ENCODE results near the gene TRIM66. TPM values are rescaled to one million over a fixed set of nuclear protein-coding genes. Genes with fewer than 3 reads are reported as not detected.

TRIM66 gene
- total RNA-seq, 1 donor from 2014 or later: 7.3 TPM

DNA sequence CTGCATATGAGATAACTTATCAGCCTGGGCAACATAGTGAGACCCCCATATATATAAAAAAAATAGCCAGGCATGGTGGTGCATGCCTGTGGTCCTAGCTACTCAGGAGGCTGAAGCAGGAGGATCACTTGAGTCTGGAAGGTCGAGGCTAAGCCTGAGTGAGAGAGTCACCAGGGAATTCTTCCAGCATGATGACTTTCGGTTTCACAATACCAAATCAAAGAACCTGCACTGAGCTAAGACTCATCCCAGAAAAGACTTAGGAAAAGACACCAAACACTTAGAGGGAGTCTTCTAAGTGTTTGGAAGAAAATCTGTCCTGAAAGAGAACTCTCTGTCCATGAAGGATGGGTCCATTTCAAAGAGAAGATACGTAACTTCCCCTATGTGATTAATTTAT, 101.2 kb downstream of the TRIM66 start:
- H3K9ac ChIP-seq (ENCODE audit: low read length): no peak overlapping the region
- no peak overlapping the region for H2AFZ ChIP-seq (ENCODE audit: low read depth, low read length)
- TF ChIP-seq EZH2 (IDR thresholded peaks at IDR 0.05; ENCODE audit: insufficient read depth, low read length): no peak
- no peak for TF ChIP-seq CTCF (IDR thresholded peaks at IDR 0.05; ENCODE audit: insufficient read depth, low read depth, low read length)
- H3K4me1 Mint-ChIP-seq (ENCODE audit: low read depth, unreplicated experiment): peaks cover 10% of the 10 kb centered on the region
- no peak overlapping the region for H3K27ac Mint-ChIP-seq (ENCODE audit: unreplicated experiment)
- H3K4me1 ChIP-seq (ENCODE audit: insufficient read depth, low read length): peaks cover 6% of the 10 kb centered on the region
- H3K4me2 ChIP-seq (ENCODE audit: low read length): no peak overlapping the region
- H3K4me3 ChIP-seq (ENCODE audit: insufficient read depth, low read depth, low read length): no peak overlapping the region
- H3K9me3 Mint-ChIP-seq (ENCODE audit: unreplicated experiment): no peaks in the 10 kb centered on the region
- no peaks in the 10 kb centered on the region for H3K27me3 ChIP-seq (ENCODE audit: insufficient read depth, low read length)
- no peaks in the 10 kb centered on the region for H4K20me1 ChIP-seq (ENCODE audit: insufficient read depth, low read length)
- H3K27me3 Mint-ChIP-seq (ENCODE audit: low read depth, unreplicated experiment): no peaks in the 10 kb centered on the region
- H3K9me3 ChIP-seq (ENCODE audit: insufficient read depth, low read depth, low read length): no peaks in the 10 kb centered on the region
- H3K36me3 ChIP-seq (ENCODE audit: insufficient read depth, low read length): no peaks in the 10 kb centered on the region
- H3K79me2 ChIP-seq (ENCODE audit: insufficient read depth, low read length): no peaks in the 10 kb centered on the region
- peaks cover 2% of the 10 kb centered on the region for H3K36me3 Mint-ChIP-seq (ENCODE audit: low read depth, unreplicated experiment)
- H3K27ac ChIP-seq (ENCODE audit: low read depth, low read length): no peak overlapping the region
- FAIRE-seq (no peak), DNase-seq (ENCODE audit: low read depth) (no peak)
- no peak overlapping the region for H3K4me3 Mint-ChIP-seq (ENCODE audit: unreplicated experiment)

GRCh38 chr11:8577791-8578581, 104.5 kb downstream of the TRIM66 start:
- H3K27me3 ChIP-seq (ENCODE audit: insufficient read depth, low read length): no peaks in the 10 kb centered on the region
- no peak for TF ChIP-seq EZH2 (IDR thresholded peaks at IDR 0.05; ENCODE audit: insufficient read depth, low read length)
- TF ChIP-seq CTCF (IDR thresholded peaks at IDR 0.05; ENCODE audit: insufficient read depth, low read depth, low read length): no peak
- Mint-ChIP-seq H3K4me1 (ENCODE audit: low read depth, unreplicated experiment) (no peaks in the 10 kb centered on the region), H3K9me3 (ENCODE audit: unreplicated experiment) (no peaks in the 10 kb centered on the region), H3K4me3 (ENCODE audit: unreplicated experiment) (no peak overlapping the region), H3K27me3 (ENCODE audit: low read depth, unreplicated experiment) (no peaks in the 10 kb centered on the region), H3K27ac (ENCODE audit: unreplicated experiment) (no peak overlapping the region), H3K36me3 (ENCODE audit: low read depth, unreplicated experiment) (peaks cover 2% of the 10 kb centered on the region)
- FAIRE-seq (peak; percentile 71), DNase-seq (ENCODE audit: low read depth) (no peak)
- H3K9me3 ChIP-seq (ENCODE audit: insufficient read depth, low read depth, low read length): no peaks in the 10 kb centered on the region
- H2AFZ ChIP-seq (ENCODE audit: low read depth, low read length): no peak overlapping the region
- no peak overlapping the region for H3K4me3 ChIP-seq (ENCODE audit: insufficient read depth, low read depth, low read length)
- H3K27ac ChIP-seq (ENCODE audit: low read depth, low read length): no peak overlapping the region
- no peak overlapping the region for H3K9ac ChIP-seq (ENCODE audit: low read length)
- H3K4me1 ChIP-seq (ENCODE audit: insufficient read depth, low read length): no peaks in the 10 kb centered on the region
- H3K36me3 ChIP-seq (ENCODE audit: insufficient read depth, low read length): no peaks in the 10 kb centered on the region
- H4K20me1 ChIP-seq (ENCODE audit: insufficient read depth, low read length): no peaks in the 10 kb centered on the region
- H3K79me2 ChIP-seq (ENCODE audit: insufficient read depth, low read length): no peaks in the 10 kb centered on the region
- H3K4me2 ChIP-seq (ENCODE audit: low read length): no peak overlapping the region

GRCh38 chr11:8574798-8575197, 107.7 kb downstream of the TRIM66 start:
- Histone ChIP-seq H2AFZ (ENCODE audit: low read depth, low read length) (no peak overlapping the region), H3K4me3 (ENCODE audit: insufficient read depth, low read depth, low read length) (no peak overlapping the region), H4K20me1 (ENCODE audit: insufficient read depth, low read length) (no peaks in the 10 kb centered on the region), H3K27me3 (ENCODE audit: insufficient read depth, low read length) (no peaks in the 10 kb centered on the region), H3K9me3 (ENCODE audit: insufficient read depth, low read depth, low read length) (no peaks in the 10 kb centered on the region), H3K9ac (ENCODE audit: low read length) (no peak overlapping the region), H3K79me2 (ENCODE audit: insufficient read depth, low read length) (no peaks in the 10 kb centered on the region), H3K4me1 (ENCODE audit: insufficient read depth, low read length) (no peaks in the 10 kb centered on the region), H3K36me3 (ENCODE audit: insufficient read depth, low read length) (no peaks in the 10 kb centered on the region), H3K4me2 (ENCODE audit: low read length) (no peak overlapping the region), H3K27ac (ENCODE audit: low read depth, low read length) (no peak overlapping the region)
- H3K27ac Mint-ChIP-seq (ENCODE audit: unreplicated experiment): no peak overlapping the region
- H3K9me3 Mint-ChIP-seq (ENCODE audit: unreplicated experiment): no peaks in the 10 kb centered on the region
- TF ChIP-seq EZH2 (IDR thresholded peaks at IDR 0.05; ENCODE audit: insufficient read depth, low read length): no peak
- TF ChIP-seq CTCF (IDR thresholded peaks at IDR 0.05; ENCODE audit: insufficient read depth, low read depth, low read length): no peak
- H3K27me3 Mint-ChIP-seq (ENCODE audit: low read depth, unreplicated experiment): no peaks in the 10 kb centered on the region
- no peak overlapping the region for H3K4me3 Mint-ChIP-seq (ENCODE audit: unreplicated experiment)
- FAIRE-seq (no peak), DNase-seq (ENCODE audit: low read depth) (no peak)
- no peaks in the 10 kb centered on the region for H3K4me1 Mint-ChIP-seq (ENCODE audit: low read depth, unreplicated experiment)
- no peaks in the 10 kb centered on the region for H3K36me3 Mint-ChIP-seq (ENCODE audit: low read depth, unreplicated experiment)

Measured in astrocyte (in vitro differentiated cells and primary cell).